Measurements from ENCODE around the gene SH3BP1. TPM values are rescaled to one million over a fixed set of nuclear protein-coding genes. Genes with fewer than 3 reads are reported as not detected.

The SH3BP1 gene
- total RNA-seq, 2 donors from 2014 or later: 1.5 to 4.0 TPM

DNA sequence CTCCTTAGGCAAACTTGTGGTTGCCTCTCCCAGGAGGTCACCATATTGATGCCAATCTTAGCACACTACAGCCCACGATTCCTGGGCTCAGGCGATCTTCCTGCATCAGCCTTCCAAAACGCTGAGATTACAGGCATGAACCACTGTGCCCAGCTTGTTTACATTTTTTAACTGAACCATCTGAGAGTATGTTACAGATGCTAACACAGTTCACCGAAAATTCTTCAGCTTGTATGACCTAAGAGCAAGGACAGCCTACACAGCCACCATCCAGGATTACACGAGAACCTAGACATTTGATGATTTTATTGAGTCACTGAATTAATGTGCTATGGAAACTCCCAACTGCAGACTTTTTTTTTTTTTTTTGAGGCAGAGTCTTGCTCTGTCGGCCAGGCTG is 30.1 kb downstream of the SH3BP1 start:
- peaks cover 6% of the 10 kb centered on the region for H3K36me3 ChIP-seq
- no peak overlapping the region for H3K27ac ChIP-seq
- H3K4me1 ChIP-seq: peaks cover 0 to 22% of the 10 kb centered on the region in 2 donors
- H3K4me3 ChIP-seq: no peak overlapping the region
- no peak for DNase-seq (ENCODE audit: low spot score)
- no peaks in the 10 kb centered on the region for H3K9me3 ChIP-seq
- TF ChIP-seq, protein P1, sequence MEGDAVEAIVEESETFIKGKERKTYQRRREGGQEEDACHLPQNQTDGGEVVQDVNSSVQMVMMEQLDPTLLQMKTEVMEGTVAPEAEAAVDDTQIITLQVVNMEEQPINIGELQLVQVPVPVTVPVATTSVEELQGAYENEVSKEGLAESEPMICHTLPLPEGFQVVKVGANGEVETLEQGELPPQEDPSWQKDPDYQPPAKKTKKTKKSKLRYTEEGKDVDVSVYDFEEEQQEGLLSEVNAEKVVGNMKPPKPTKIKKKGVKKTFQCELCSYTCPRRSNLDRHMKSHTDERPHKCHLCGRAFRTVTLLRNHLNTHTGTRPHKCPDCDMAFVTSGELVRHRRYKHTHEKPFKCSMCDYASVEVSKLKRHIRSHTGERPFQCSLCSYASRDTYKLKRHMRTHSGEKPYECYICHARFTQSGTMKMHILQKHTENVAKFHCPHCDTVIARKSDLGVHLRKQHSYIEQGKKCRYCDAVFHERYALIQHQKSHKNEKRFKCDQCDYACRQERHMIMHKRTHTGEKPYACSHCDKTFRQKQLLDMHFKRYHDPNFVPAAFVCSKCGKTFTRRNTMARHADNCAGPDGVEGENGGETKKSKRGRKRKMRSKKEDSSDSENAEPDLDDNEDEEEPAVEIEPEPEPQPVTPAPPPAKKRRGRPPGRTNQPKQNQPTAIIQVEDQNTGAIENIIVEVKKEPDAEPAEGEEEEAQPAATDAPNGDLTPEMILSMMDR (IDR thresholded peaks at IDR 0.05): no peak
- no peaks in the 10 kb centered on the region for H3K27me3 ChIP-seq

DNA sequence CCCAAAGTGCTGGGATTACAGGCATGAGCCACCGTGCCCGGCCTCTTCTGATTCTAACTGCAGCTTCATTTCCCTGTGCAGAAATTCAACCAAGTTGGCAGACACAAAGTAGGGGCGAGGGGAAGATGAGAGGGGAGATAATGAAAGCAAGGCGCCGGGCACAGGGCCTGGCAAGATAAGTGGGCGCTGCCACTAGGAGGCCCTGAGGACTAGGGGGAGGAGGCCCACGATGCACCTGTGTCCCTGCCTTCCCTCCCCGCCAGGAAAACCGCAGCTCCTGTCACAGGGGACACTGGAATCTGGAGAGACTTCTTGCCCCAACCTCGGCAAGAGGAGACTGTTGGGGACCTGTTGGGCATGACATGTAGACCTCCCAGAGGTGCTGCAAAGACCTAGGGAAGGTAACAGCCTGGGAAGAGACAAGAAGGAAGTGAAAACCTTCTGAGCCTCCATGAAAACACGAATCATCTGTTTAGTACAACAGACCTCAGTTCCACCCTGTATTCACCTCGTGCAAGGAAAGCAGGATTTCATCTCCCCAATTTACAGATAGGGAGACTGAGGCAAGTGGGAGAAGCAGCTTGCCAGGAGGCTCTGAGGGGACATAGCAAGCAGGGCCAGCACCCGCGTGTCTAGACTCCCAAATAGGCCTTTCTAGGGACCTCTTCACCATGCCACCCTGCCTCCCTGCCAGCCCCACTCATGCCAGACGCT is 32.9 kb downstream of the SH3BP1 start:
- H3K27ac ChIP-seq: no peak overlapping the region
- no peak for DNase-seq (ENCODE audit: low spot score)
- no peak overlapping the region for H3K4me3 ChIP-seq
- H3K27me3 ChIP-seq: no peaks in the 10 kb centered on the region
- H3K4me1 ChIP-seq: peaks cover 0 to 35% of the 10 kb centered on the region in 2 donors
- TF ChIP-seq, protein P1 (IDR thresholded peaks at IDR 0.05): no peak
- no peaks in the 10 kb centered on the region for H3K9me3 ChIP-seq
- no peaks in the 10 kb centered on the region for H3K36me3 ChIP-seq

DNA sequence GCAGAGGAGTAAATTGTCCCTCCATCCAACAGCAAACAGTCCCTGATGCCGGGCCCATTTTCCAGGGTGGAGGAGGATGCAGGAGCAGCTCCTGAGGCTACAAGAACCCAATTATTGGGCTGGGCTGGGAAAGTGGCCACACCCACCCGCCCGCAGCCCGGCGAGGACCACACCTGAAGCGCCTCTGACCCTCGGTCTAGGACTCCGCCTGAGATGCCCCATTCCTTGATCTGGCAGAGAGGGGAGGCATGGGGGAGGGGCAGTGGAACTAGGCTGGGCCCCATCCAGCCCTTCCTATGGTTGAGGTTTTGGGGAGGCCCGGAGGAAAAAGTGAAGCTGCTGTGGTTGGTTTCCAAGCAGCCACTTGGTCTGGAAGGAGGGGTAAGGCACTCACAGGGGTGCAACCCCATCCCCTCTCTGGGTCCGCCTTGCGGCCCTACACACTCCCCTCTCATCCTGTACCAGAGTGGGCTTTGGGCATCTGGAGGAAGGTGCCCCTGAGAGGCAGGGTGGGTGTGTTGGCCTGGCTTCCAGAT is 33.5 kb downstream of the SH3BP1 start:
- no peak for DNase-seq (ENCODE audit: low spot score)
- H3K4me1 ChIP-seq: peaks cover 0 to 41% of the 10 kb centered on the region in 2 donors
- no peak overlapping the region for H3K4me3 ChIP-seq
- H3K27ac ChIP-seq: peak overlapping the region in 1 of 2 donors; percentile 93
- H3K36me3 ChIP-seq: peaks cover 4% of the 10 kb centered on the region
- TF ChIP-seq, protein P1 (IDR thresholded peaks at IDR 0.05): no peak
- H3K9me3 ChIP-seq: no peaks in the 10 kb centered on the region
- no peaks in the 10 kb centered on the region for H3K27me3 ChIP-seq

DNA sequence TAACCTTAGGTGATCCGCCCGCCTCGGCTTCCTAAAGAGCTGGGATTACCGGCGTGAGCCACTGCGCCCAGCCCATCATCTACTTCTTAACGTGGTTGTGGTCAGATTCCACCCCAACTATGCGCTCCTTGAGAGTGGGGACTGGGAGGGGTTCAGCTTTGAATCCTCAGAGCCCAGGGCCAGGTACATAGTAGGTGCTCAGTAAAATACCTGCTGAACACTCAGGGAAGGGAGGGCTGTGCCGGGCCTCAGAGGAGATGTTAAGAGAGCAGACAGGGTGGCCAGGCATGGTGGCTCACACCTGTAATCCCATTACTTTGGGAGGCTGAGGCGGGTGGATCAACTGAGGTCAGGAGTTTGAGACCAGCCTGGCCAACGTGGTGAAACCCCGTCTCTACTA is 34.8 kb downstream of the SH3BP1 start:
- peaks cover 13% of the 10 kb centered on the region for H3K36me3 ChIP-seq
- H3K9me3 ChIP-seq: no peaks in the 10 kb centered on the region
- TF ChIP-seq, protein P1 (IDR thresholded peaks at IDR 0.05): no peak
- H3K4me3 ChIP-seq: no peak overlapping the region
- DNase-seq (ENCODE audit: low spot score): no peak
- peak overlapping the region; percentile 93 to 94 for H3K27ac ChIP-seq
- no peaks in the 10 kb centered on the region for H3K27me3 ChIP-seq
- H3K4me1 ChIP-seq: peaks cover 0 to 47% of the 10 kb centered on the region in 2 donors

DNA sequence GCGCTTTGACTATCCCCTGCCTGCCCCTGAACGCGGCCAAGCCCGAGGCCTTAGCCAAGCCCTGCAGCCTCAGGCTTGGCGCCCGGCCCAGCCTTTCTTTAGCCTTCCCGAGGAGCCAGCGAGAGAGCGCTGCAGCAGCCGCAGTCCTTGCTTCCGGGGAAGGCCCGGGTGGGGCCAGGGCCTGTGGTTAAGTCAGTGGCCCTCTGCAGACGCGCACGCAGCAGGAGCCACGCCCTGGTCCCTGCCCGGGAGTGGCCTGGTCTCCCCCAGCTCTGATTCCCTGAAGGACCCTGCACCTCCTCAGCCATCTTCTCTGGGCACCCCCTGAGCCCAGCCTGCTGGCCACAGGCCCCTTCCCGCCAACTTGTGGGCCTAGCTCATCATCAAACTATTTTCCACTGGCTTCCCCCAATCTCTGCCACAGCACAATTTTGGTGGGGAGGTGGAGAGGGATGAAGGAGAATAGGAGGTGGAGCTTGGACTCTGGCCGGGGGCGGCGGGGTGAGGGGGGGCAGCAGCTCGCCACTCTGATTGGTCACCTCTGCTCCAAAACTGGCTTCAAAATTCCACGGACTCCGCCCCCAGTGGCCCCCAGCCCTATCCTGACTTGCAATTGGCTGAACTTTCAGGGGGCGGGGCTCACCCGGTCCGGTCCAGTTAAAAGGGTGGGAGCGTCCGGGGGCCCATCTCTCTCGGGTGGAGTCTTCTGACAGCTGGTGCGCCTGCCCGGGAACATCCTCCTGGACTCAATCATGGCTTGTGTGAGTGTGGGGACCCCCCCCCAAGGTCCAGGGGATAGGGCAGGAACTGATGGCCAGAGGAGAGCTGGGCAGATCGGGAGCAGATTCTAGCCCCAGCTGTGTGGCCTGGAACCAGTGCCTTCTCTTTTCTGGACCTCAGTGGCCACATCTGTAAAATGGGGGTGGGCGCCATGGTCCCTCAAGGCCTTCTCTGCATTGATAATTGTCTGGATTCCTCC is 35.8 kb downstream of the SH3BP1 start, which contains the start of gene LGALS1:
Gene LGALS1, plus strand, starts transcription at position 686 of the 979 bp plus-strand sequence. Its CDS starts 67 bp downstream, at position 753.
- peak; percentile 98 for DNase-seq (ENCODE audit: low spot score)
- peaks cover 0 to 47% of the 10 kb centered on the region in 2 donors for H3K4me1 ChIP-seq
- peaks cover 21% of the 10 kb centered on the region for H3K36me3 ChIP-seq
- H3K4me3 ChIP-seq: peak within 1 kb of the TSS; percentile 47 to 67
- TF ChIP-seq, protein P1 (IDR thresholded peaks at IDR 0.05): peak in 1 of 2 donors; percentile 60
- H3K9me3 ChIP-seq: no peaks in the 10 kb centered on the region
- no peaks in the 10 kb centered on the region for H3K27me3 ChIP-seq
- peak within 1 kb of the TSS; percentile 93 to 94 for H3K27ac ChIP-seq

Measured in right atrium auricular region (tissue), 2 donors.